Stimulated activated naive CD8-positive, alpha-beta T cell treated with anti-CD3 and anti-CD28 coated beads, Interleukin-15, amount 100 ng/mL, for 72 hours (primary cell): ENCODE measurements around the gene MAPK8IP1.
A peak's percentile ranks its signal among the peaks of the same experiment; 100 is the strongest.
"Not testable (repeated sequence)": the region's sequence is repeated elsewhere in the genome, so short reads cannot be mapped to it uniquely, and the experiment has no call there.

ENCODE experiments used
- ATAC-seq: fragments of 150-1000 bp; cut with Tn5 transposase; 2 replicates; pipeline ENCODE4 v1.10.0; 2021; ENCODE audit warnings: mild to moderate bottlenecking, moderate library complexity
- DNase-seq, 2 donors: peaks; one replicate each; pipeline ENCODE4 v3.0.0; 2021 to 2022
- H3K27ac Mint-ChIP-seq, 2 donors: one replicate each; pipeline ENCODE4 v1.8.0; 2022; ENCODE audit warnings: mild to moderate bottlenecking in 2 of 2, mixed read lengths in 2 of 2, moderate library complexity in 2 of 2
- H3K27me3 Mint-ChIP-seq: one replicate; pipeline ENCODE4 v1.8.0; 2022; ENCODE audit warnings: mixed read lengths
- H3K4me1 Mint-ChIP-seq: one replicate; pipeline ENCODE4 v1.8.0; 2022; ENCODE audit warnings: mild to moderate bottlenecking, mixed read lengths
- H3K4me3 Mint-ChIP-seq, 2 donors: one replicate each; pipeline ENCODE4 v1.8.0; 2022; ENCODE audit warnings: mild to moderate bottlenecking in 2 of 2, mixed read lengths in 2 of 2, moderate library complexity in 1 of 2
- H3K9me3 Mint-ChIP-seq, 2 donors: one replicate each; pipeline ENCODE4 v1.8.0; 2022; ENCODE audit warnings: mixed read lengths in 2 of 2

The MAPK8IP1 gene

GRCh38 chr11:45895553-45896259, 10.3 kb downstream of the MAPK8IP1 start:
- ATAC-seq: no peak
- no peak overlapping the region for H3K27ac Mint-ChIP-seq
- H3K4me3 Mint-ChIP-seq: no peak overlapping the region
- peaks cover 21% of the 10 kb centered on the region for H3K4me1 Mint-ChIP-seq
- H3K27me3 Mint-ChIP-seq: peaks cover 72% of the 10 kb centered on the region
- no peaks in the 10 kb centered on the region for H3K9me3 Mint-ChIP-seq
- no peak for DNase-seq

DNA sequence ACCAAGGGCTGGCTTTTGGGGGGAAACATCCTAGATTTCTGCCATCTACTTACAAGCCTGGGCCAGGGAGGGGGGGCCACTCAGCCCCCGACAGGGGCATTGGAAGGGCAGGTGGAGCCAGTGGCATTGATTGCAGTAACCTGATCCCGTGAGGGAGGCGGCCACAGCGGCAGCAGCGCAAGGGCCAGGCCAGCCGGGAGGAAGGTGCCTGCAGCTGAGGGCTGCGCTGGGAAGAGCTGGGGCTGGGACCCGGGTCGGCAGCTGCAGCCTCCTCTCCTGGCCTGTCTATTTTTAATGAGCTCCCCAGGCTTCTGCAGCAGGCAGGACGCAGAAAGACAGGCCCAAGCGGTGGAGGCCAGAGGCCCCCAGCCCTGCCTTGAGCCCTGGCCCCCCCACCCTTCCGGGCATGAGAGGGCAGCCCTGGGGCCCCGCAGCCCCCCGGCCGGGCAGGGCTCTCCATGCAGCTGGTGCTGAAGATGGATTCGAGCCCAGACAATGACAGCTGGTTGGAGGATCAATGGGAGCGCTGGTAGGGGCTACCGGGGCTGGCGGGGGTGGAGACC, 11.1 kb downstream of the MAPK8IP1 start:
- Mint-ChIP-seq H3K27ac (no peak overlapping the region), H3K4me1 (peaks cover 23% of the 10 kb centered on the region), H3K27me3 (peaks cover 80% of the 10 kb centered on the region), H3K4me3 (no peak overlapping the region), H3K9me3 (no peaks in the 10 kb centered on the region)
- DNase-seq (no peak), ATAC-seq (no peak)

DNA sequence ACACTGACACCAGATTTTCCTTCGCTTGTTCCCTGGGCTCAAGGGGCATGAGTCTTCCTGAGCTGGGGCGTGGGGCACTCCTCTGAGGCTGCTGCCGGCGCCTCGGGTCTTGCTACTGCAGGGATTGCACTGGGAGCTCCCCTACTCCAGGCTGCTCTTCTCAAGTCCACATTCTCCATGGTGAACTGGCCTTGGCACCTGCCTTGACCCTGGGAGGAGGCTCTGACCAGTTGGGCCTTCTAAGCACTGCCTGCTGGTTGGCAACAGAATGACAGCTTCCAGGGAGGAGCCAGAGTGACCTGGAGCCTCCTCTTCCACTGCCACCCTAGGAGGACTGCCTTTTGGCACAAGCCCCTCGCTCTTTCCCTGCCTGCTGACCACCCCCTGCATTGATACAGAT, 12.1 kb downstream of the MAPK8IP1 start:
- Mint-ChIP-seq H3K9me3 (no peaks in the 10 kb centered on the region), H3K27me3 (peaks cover 76% of the 10 kb centered on the region), H3K27ac (no peak overlapping the region), H3K4me3 (no peak overlapping the region), H3K4me1 (peaks cover 23% of the 10 kb centered on the region)
- ATAC-seq: no peak
- DNase-seq: no peak

DNA sequence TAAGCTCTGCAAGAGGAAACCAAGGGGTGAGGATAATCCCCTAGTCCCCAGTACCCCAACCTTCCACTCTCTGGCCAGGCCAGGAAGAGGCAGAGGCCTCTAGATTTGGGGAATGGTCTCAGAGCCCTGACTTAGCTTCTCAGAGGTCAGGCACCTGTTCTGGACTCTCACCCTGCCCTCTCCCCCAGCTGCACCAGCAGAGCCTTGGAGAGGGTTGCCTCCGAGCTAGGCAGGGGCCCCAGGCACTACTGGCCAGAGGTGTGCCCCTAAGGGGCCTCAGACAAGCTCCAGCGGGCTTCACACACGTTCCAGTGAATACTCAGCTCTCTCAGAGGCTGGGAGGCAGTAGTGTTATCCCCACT, 13.6 kb downstream of the MAPK8IP1 start:
- DNase-seq: no peak
- peaks cover 23% of the 10 kb centered on the region for H3K4me1 Mint-ChIP-seq
- peak overlapping the region; percentile 72 to 79 for H3K4me3 Mint-ChIP-seq
- H3K9me3 Mint-ChIP-seq: no peaks in the 10 kb centered on the region
- peaks cover 68% of the 10 kb centered on the region for H3K27me3 Mint-ChIP-seq
- no peak for ATAC-seq
- peak overlapping the region in 1 of 2 donors; percentile 8 for H3K27ac Mint-ChIP-seq

DNA sequence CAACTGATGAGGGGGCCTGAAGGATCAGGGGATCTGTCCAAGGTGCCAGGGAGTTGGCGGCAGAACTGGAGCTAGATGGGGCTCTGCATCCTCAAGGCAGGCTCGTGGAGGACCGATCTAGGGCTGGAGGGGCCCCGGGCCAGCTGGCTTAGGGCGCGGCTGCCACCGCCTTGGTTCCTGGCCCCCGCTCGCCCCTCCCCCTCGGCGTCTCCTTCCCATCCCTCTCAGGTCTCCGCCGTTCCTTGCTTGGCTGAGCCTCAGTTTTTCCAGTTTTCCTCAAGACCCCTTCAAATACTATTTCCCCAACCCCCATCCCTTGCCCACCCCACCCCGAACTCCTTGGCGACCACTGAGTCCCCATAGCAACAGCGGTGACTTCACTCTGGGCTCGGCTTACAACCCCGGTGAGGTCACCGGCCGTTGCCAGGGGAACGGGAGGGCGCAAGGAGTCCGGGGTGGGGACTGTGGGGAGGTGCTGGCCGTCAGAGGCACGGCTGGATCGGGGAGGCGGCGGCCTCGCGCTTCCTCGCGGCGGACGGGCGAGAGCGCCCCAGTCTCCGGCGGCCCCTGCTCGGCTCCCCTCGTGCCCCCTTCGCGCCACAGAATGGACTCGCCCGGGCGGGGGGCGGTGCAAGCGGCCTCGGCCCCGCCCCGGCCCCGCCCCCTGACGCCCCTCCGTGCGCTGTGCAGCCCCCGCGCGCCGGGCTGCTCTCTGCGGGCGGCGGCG, 14.2 kb downstream of the MAPK8IP1 start:
- Mint-ChIP-seq H3K4me3 (peak overlapping the region; percentile 72 to 79), H3K9me3 (no peaks in the 10 kb centered on the region), H3K4me1 (peaks cover 23% of the 10 kb centered on the region), H3K27ac (peak overlapping the region in 1 of 2 donors; percentile 61), H3K27me3 (peaks cover 62% of the 10 kb centered on the region)
- DNase-seq: peak; percentile 73 to 81
- ATAC-seq: peak; percentile 81

GRCh38 chr11:45900175-45900800, 14.8 kb downstream of the MAPK8IP1 start:
- H3K27me3 Mint-ChIP-seq: peaks cover 56% of the 10 kb centered on the region
- peak; percentile 1 for ATAC-seq
- not testable (repeated sequence) for H3K27ac Mint-ChIP-seq, H3K9me3 Mint-ChIP-seq, DNase-seq
- peaks cover 23% of the 10 kb centered on the region for H3K4me1 Mint-ChIP-seq
- peak overlapping the region; percentile 62 to 79 for H3K4me3 Mint-ChIP-seq

GRCh38 chr11:45900916-45901617, 15.6 kb downstream of the MAPK8IP1 start:
- H3K4me3 Mint-ChIP-seq: peak overlapping the region; percentile 48 to 62
- peaks cover 48% of the 10 kb centered on the region for H3K27me3 Mint-ChIP-seq
- DNase-seq (no peak), ATAC-seq (no peak)
- no peaks in the 10 kb centered on the region for H3K9me3 Mint-ChIP-seq
- H3K27ac Mint-ChIP-seq: no peak overlapping the region
- H3K4me1 Mint-ChIP-seq: peaks cover 26% of the 10 kb centered on the region

GRCh38 chr11:45901626-45902025, 16.2 kb downstream of the MAPK8IP1 start:
- Mint-ChIP-seq H3K4me1 (peaks cover 32% of the 10 kb centered on the region), H3K9me3 (no peaks in the 10 kb centered on the region), H3K27me3 (peaks cover 42% of the 10 kb centered on the region), H3K4me3 (no peak overlapping the region), H3K27ac (no peak overlapping the region)
- DNase-seq (no peak), ATAC-seq (no peak)

GRCh38 chr11:45902452-45903380, 17.3 kb downstream of the MAPK8IP1 start:
- Mint-ChIP-seq H3K4me3 (no peak overlapping the region), H3K4me1 (peaks cover 32% of the 10 kb centered on the region), H3K9me3 (no peaks in the 10 kb centered on the region), H3K27me3 (peaks cover 31% of the 10 kb centered on the region), H3K27ac (no peak overlapping the region)
- ATAC-seq (no peak), DNase-seq (no peak)

DNA sequence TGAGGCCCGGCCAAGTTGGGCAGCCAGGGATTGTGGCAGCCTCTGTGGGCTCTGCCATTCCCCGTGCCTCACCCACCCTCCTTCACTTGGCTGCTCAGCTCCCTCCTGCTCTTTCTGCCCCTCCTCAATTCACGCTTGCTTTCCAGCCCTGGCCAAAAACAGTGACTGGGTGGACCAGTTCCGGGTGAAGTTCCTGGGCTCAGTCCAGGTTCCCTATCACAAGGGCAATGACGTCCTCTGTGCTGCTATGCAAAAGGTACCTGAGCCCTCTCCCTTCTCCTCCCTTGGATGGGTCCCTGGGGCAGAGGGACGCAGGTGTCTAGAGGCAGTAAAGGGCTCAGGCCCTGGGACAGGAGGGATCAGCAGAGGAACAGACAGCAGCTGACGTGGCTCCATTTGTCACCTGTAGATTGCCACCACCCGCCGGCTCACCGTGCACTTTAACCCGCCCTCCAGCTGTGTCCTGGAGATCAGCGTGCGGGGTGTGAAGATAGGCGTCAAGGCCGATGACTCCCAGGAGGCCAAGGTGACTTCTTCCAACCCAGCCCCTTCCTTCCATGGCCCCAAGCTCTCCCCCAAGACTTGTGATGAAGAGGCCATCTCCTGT, 19.0 kb downstream of the MAPK8IP1 start:
- Mint-ChIP-seq H3K27me3 (peaks cover 17% of the 10 kb centered on the region), H3K4me1 (peaks cover 17% of the 10 kb centered on the region), H3K27ac (no peak overlapping the region), H3K9me3 (no peaks in the 10 kb centered on the region), H3K4me3 (no peak overlapping the region)
- ATAC-seq (no peak), DNase-seq (no peak)

DNA sequence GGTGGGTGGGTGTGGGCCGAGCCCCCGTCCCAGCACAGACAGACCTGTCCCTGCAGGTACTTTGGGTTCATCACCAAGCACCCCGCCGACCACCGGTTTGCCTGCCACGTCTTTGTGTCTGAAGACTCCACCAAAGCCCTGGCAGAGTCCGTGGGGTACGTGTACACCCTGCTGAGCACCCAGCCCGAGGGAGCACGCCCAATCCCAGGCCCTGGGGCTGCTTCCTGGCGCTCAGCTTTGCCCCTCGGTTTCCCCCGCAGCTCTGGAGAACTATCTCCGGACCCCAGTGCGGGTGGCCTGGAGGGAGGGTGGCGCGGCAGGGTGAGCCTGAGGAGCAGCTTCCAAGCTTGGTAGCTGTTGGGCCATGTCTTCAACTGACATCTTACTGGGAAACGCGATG, 19.6 kb downstream of the MAPK8IP1 start:
- Mint-ChIP-seq H3K27ac (no peak overlapping the region), H3K9me3 (no peaks in the 10 kb centered on the region), H3K4me3 (no peak overlapping the region), H3K4me1 (peaks cover 16% of the 10 kb centered on the region), H3K27me3 (peaks cover 17% of the 10 kb centered on the region)
- no peak for ATAC-seq
- DNase-seq: no peak

- Mint-ChIP-seq H3K27me3 (peaks cover 12% of the 10 kb centered on the region), H3K4me1 (peaks cover 13% of the 10 kb centered on the region)
- H3K27ac Mint-ChIP-seq, H3K9me3 Mint-ChIP-seq, H3K4me3 Mint-ChIP-seq, DNase-seq: not testable (repeated sequence)
- ATAC-seq: peak; percentile 2
Measured at GRCh38 chr11:45905576-45905975, 20.1 kb downstream of the MAPK8IP1 start.

DNA sequence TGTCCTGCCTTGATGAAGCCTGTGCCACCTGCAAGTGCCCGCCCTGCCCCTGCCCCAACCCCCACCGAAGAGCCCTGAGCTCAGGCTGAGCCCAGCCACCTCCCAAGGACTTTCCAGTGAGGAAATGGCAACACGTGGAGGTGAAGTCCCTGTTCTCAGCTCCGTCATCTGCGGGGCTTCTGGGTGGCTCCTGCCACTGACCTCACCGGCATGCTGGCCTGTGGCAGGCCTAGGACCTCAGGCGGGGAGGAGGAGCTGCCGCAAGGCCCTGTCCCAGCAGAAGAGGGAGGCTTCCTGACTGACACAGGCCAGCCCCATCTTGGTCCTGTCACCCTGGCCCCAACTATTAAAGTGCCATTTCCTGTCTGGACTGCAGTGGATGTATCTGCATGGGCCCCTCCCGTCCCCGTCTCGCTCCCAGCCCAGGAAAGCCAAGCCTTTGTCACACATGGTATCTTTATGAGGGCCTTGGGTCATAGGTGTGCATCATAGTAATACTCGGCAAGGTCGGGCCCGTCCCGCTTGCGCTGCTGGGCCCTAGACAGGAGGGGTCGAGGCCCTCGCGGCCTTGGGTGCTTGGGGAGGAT, 20.7 kb downstream of the MAPK8IP1 start:
- ATAC-seq (peak; percentile 26), DNase-seq (no peak)
- Mint-ChIP-seq H3K4me3 (no peak overlapping the region), H3K27me3 (peaks cover 6% of the 10 kb centered on the region), H3K4me1 (peaks cover 9% of the 10 kb centered on the region), H3K9me3 (no peaks in the 10 kb centered on the region), H3K27ac (no peak overlapping the region)
